HL-60 (cell line): ENCODE data around the gene CFAP61.

Experiments
- DNase-seq, 2 experiments: peaks; one replicate each; pipeline ENCODE4 v3.0.0-alpha.2; 2010 to 2020; ENCODE audit warnings: low read depth in 1 of 2, low spot score in 1 of 2
- H3K27ac ChIP-seq: fragments of 250-450 bp; sonication (Bioruptor Pico); replicated peaks from 2 replicates; pipeline ENCODE4 v1.5.1; 2020; ENCODE audit warnings: mild to moderate bottlenecking, moderate library complexity
- H3K27me3 ChIP-seq: fragments of 250-450 bp; sonication (Bioruptor Pico); 2 replicates; pipeline ENCODE4 v1.5.1; 2021; ENCODE audit warnings: mild to moderate bottlenecking, moderate library complexity; ENCODE audit not compliant: insufficient read depth, poor library complexity, severe bottlenecking
- H3K4me3 ChIP-seq: replicated peaks from 2 replicates; pipeline ENCODE4 v1.5.1; 2011; ENCODE audit warnings: mild to moderate bottlenecking, control low read depth, low read length; ENCODE audit not compliant: insufficient read depth
- CTCF ChIP-seq: IDR thresholded peaks from one replicate; pipeline ENCODE4 v1.5.1; 2011; ENCODE audit warnings: low read length, control low read depth, inconsistent platforms; ENCODE audit not compliant: insufficient read depth
- GABPA ChIP-seq: IDR thresholded peaks from 2 replicates; pipeline ENCODE4 v1.6.1; 2012; ENCODE audit warnings: low read depth
- POLR2AphosphoS5 ChIP-seq: IDR thresholded peaks from 2 replicates; pipeline ENCODE4 v1.6.1; 2012; ENCODE audit warnings: low read depth
- REST ChIP-seq: IDR thresholded peaks from 2 replicates; pipeline ENCODE4 v1.6.1; 2012; ENCODE audit warnings: low read depth; ENCODE audit not compliant: insufficient replicate concordance
- SPI1 ChIP-seq: IDR thresholded peaks from 2 replicates; pipeline ENCODE4 v1.6.1; 2012; ENCODE audit warnings: low read depth, mild to moderate bottlenecking, borderline replicate concordance

CFAP61 gene

GRCh38 chr20:20399531-20400500 is 347.5 kb downstream of the CFAP61 start:
- Histone ChIP-seq H3K27me3 (no peaks in the 10 kb centered on the region), H3K4me3 (no peak overlapping the region), H3K27ac (no peak overlapping the region)
- TF ChIP-seq GABPA, result no peak
- DNase-seq, result no peak

GRCh38 chr20:20401991-20402390 is 349.7 kb downstream of the CFAP61 start:
- Histone ChIP-seq H3K4me3 (no peak overlapping the region), H3K27me3 (no peaks in the 10 kb centered on the region), H3K27ac (no peak overlapping the region)
- no peak for DNase-seq
- TF ChIP-seq CTCF, result no peak
- TF ChIP-seq POLR2AphosphoS5, result no peak
- no peak for TF ChIP-seq REST
- TF ChIP-seq GABPA, result no peak
- TF ChIP-seq SPI1, result no peak

GRCh38 chr20:20404633-20405032 is 352.3 kb downstream of the CFAP61 start:
- no peaks in the 10 kb centered on the region for H3K27me3 ChIP-seq
- DNase-seq, result no peak
- TF ChIP-seq REST, result no peak
- no peak overlapping the region for H3K27ac ChIP-seq
- no peak overlapping the region for H3K4me3 ChIP-seq

GRCh38 chr20:20405623-20406022 is 353.3 kb downstream of the CFAP61 start:
- Histone ChIP-seq H3K27ac (no peak overlapping the region), H3K4me3 (no peak overlapping the region), H3K27me3 (no peaks in the 10 kb centered on the region)
- no peak for DNase-seq
- TF ChIP-seq SPI1, result no peak
- TF ChIP-seq POLR2AphosphoS5, result no peak
- TF ChIP-seq CTCF, result no peak
- no peak for TF ChIP-seq REST
- TF ChIP-seq GABPA, result no peak
